OCI-LY1 (cell line): ENCODE results near the gene CDK10.

ENCODE experiments used
- H2AFZ ChIP-seq: fragments of 200-600 bp; sonication (generic), shearing (Covaris generic); 2 replicates; pipeline ENCODE4 v1.6.0; 2014; ENCODE audit warnings: antibody characterized with exemption, mild to moderate bottlenecking, low read length
- H3F3A ChIP-seq: fragments of 200-600 bp; sonication (generic), shearing (Covaris generic); 2 replicates; pipeline ENCODE4 v1.6.0; 2014; ENCODE audit warnings: mild to moderate bottlenecking, antibody characterized with exemption, low read length, moderate library complexity; ENCODE audit not compliant: insufficient read depth
- H3K27ac ChIP-seq: fragments of 200-600 bp; sonication (generic); 2 replicates; pipeline ENCODE4 v1.5.1; 2014; ENCODE audit warnings: low read length, mixed run types, mild to moderate bottlenecking, low read depth; ENCODE audit not compliant: poor library complexity, severe bottlenecking
- H3K27me3 ChIP-seq: fragments of 200-600 bp; sonication (generic); 2 replicates; pipeline ENCODE4 v1.6.0; 2014; ENCODE audit warnings: antibody characterized with exemption, mild to moderate bottlenecking, low read length, moderate library complexity; ENCODE audit not compliant: insufficient read depth
- H3K36me3 ChIP-seq: fragments of 200-600 bp; sonication (generic); 2 replicates; pipeline ENCODE4 v1.6.1; 2014; ENCODE audit warnings: mild to moderate bottlenecking, antibody characterized with exemption, low read length, moderate library complexity, mixed read lengths; ENCODE audit not compliant: insufficient read depth
- H3K4me1 ChIP-seq: fragments of 200-600 bp; sonication (generic); 2 replicates; pipeline ENCODE4 v1.5.1; 2014; ENCODE audit warnings: mild to moderate bottlenecking, low read length, moderate library complexity; ENCODE audit not compliant: insufficient read depth, severe bottlenecking
- H3K4me2 ChIP-seq: fragments of 200-600 bp; sonication (generic), shearing (Covaris generic); 2 replicates; pipeline ENCODE4 v1.6.1; 2014; ENCODE audit warnings: low read length
- H3K4me3 ChIP-seq: fragments of 200-600 bp; sonication (generic); 2 replicates; pipeline ENCODE4 v1.5.1; 2014; ENCODE audit warnings: low read length, low read depth, mild to moderate bottlenecking, mixed read lengths; ENCODE audit not compliant: poor library complexity, severe bottlenecking
- H3K79me2 ChIP-seq: fragments of 200-600 bp; shearing (Covaris generic); 2 replicates; pipeline ENCODE4 v1.6.1; 2016; ENCODE audit warnings: mixed run types, low read length, mixed read lengths; ENCODE audit not compliant: insufficient read depth
- H3K9ac ChIP-seq: fragments of 200-600 bp; sonication (generic), shearing (Covaris generic); 2 replicates; pipeline ENCODE4 v1.6.1; 2014; ENCODE audit warnings: mild to moderate bottlenecking, low read length, mixed read lengths
- H3K9me2 ChIP-seq: fragments of 200-600 bp; sonication (generic), shearing (Covaris generic); 2 replicates; pipeline ENCODE4 v1.6.1; 2014; ENCODE audit warnings: low read depth, mild to moderate bottlenecking, low read length, mixed read lengths
- H3K9me3 ChIP-seq: fragments of 200-600 bp; shearing (Covaris generic); 2 replicates; pipeline ENCODE4 v1.6.1; 2014; ENCODE audit warnings: low read length, mixed read lengths
- H4K20me1 ChIP-seq: fragments of 200-600 bp; sonication (generic), shearing (Covaris generic); 2 replicates; pipeline ENCODE4 v1.6.0; 2016; ENCODE audit warnings: mild to moderate bottlenecking, low read length; ENCODE audit not compliant: insufficient read depth
- CTCF ChIP-seq: fragments of 200-600 bp; sonication (generic), shearing (Covaris generic); IDR thresholded peaks from 2 replicates; pipeline ENCODE4 v1.5.1; 2017; ENCODE audit warnings: mild to moderate bottlenecking, antibody characterized with exemption, low read length, moderate library complexity, mixed read lengths
- EZH2 ChIP-seq: fragments of 200-600 bp; sonication (generic), shearing (Covaris generic); IDR thresholded peaks from 2 replicates; pipeline ENCODE4 v1.8.0; 2017; ENCODE audit warnings: borderline replicate concordance, mixed run types, mild to moderate bottlenecking, antibody characterized with exemption, low read length, moderate library complexity, mixed read lengths

The CDK10 gene

GRCh38 chr16:89704281-89704680 is 17.8 kb downstream of the CDK10 start:
- no peaks in the 10 kb centered on the region for H3K79me2 ChIP-seq
- H3K4me1 ChIP-seq: peaks cover 30% of the 10 kb centered on the region
- H3K9ac ChIP-seq: no peak overlapping the region
- H3K4me2 ChIP-seq: no peak overlapping the region
- no peak overlapping the region for H3K4me3 ChIP-seq
- no peak overlapping the region for H3K27ac ChIP-seq
- peaks cover under 1% of the 10 kb centered on the region; the same call in 1 of the 2 replicates for H3K36me3 ChIP-seq
- no peaks in the 10 kb centered on the region for H4K20me1 ChIP-seq
- H2AFZ ChIP-seq: no peak overlapping the region
- peak; percentile 9; the same call in 1 of the 2 replicates for TF ChIP-seq CTCF
- TF ChIP-seq EZH2: no peak
- no peaks in the 10 kb centered on the region for H3F3A ChIP-seq
- H3K27me3 ChIP-seq: 0 out of 2 replicates have a peak, but pooled peaks cover 1% of the 10 kb centered on the region
- H3K9me3 ChIP-seq: no peaks in the 10 kb centered on the region
- H3K9me2 ChIP-seq: no peaks in the 10 kb centered on the region

DNA sequence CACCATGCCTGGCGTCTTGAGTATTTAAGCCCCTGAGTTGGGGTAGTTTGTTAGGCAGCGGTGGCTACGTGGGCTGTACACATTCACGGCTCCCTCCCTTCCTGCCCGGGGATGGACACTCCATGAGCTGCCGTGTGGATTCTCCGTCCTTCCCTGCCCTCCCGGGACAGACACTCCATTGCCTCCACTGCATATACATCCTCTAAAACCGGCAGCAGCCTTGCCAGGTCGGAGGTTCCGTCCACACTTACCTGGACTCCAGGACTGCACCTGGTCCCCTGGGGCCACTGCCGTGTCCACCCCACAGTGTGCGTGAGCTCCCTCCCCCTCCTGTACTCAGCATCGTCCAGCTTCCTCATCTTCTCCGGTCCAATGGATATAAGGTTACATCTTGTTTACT is 18.5 kb downstream of the CDK10 start:
- H3K4me1 ChIP-seq: peaks cover 27% of the 10 kb centered on the region
- no peaks in the 10 kb centered on the region for H3K9me3 ChIP-seq
- TF ChIP-seq CTCF: no peak
- TF ChIP-seq EZH2: no peak
- no peak overlapping the region for H2AFZ ChIP-seq
- 0 out of 2 replicates have a peak, but pooled peaks cover 5% of the 10 kb centered on the region for H3K27me3 ChIP-seq
- no peaks in the 10 kb centered on the region for H3K36me3 ChIP-seq
- H3K27ac ChIP-seq: no peak overlapping the region
- no peak overlapping the region for H3K4me2 ChIP-seq
- H3K4me3 ChIP-seq: no peak overlapping the region
- no peak overlapping the region for H3K9ac ChIP-seq
- H4K20me1 ChIP-seq: no peaks in the 10 kb centered on the region
- no peaks in the 10 kb centered on the region for H3F3A ChIP-seq
- H3K9me2 ChIP-seq: no peaks in the 10 kb centered on the region
- no peaks in the 10 kb centered on the region for H3K79me2 ChIP-seq

DNA sequence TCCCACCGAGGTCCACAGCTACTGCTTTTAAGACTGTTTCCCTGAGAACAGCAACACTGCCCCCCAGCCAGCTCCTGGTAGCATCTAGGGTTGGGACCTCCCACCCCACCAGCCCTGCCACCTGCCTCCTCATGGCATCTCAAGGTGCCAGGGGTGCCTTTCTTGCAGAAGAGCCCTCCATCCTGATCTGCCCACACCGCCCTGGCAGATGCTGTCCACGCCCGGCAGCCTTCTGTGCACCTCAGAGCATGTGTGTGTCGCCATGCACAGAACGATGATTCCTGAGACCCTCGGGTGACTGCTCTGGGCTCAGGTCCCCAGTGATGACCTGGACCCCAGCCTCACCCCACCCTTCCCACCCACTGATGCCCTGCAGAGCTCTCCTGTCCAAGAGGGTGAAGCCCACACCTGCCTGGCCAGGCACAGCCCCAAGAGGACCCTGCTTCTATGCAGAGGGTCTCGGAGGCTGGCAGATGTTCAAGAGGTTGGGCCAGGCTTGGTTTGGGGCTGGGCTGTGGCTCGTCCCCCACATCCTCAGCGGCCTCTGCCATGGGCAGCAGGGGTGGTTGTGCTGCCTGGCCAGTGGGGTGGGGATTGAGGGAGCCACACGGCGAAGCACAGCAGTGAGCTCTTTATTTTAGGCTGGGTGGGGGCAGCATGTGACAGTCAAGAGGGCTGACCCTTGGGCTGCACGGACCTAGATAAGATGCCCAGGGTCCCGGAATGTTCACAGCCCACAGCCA is 20.2 kb downstream of the CDK10 start:
- Histone ChIP-seq H3K79me2 (no peaks in the 10 kb centered on the region), H3K27ac (no peak overlapping the region), H3K9ac (peak overlapping the region; percentile 52; the same call in 1 of the 2 replicates), H3K4me1 (peaks cover 15% of the 10 kb centered on the region), H4K20me1 (no peaks in the 10 kb centered on the region), H3F3A (no peaks in the 10 kb centered on the region), H3K36me3 (no peaks in the 10 kb centered on the region), H3K4me2 (peak overlapping the region; percentile 66), H3K27me3 (0 out of 2 replicates have a peak, but pooled peaks cover 5% of the 10 kb centered on the region), H3K9me2 (no peaks in the 10 kb centered on the region), H3K4me3 (peak overlapping the region; percentile 37), H3K9me3 (no peaks in the 10 kb centered on the region), H2AFZ (no peak overlapping the region)
- TF ChIP-seq EZH2 (no peak), CTCF (no peak)
